Activated effector memory CD4-positive, alpha-beta T cell treated with Interleukin-2 at 50 U/mL for 16 hours (primary cell): ENCODE data around the gene GMDS.

Experiments used
- DNase-seq: peaks from one replicate; pipeline ENCODE4 v3.0.0-alpha.2; 2020

Gene GMDS

GRCh38 chr6:1787894-1788293, 457.5 kb downstream of the GMDS start:
- DNase-seq, result no peak

- no peak for DNase-seq
These were observed 458.7 kb downstream of the GMDS start for GRCh38 chr6:1786455-1787453.

GRCh38 chr6:1784422-1784884, 461.0 kb downstream of the GMDS start:
- no peak for DNase-seq

GRCh38 chr6:1781817-1782184, 463.6 kb downstream of the GMDS start:
- no peak for DNase-seq

- DNase-seq, result no peak
These were observed 464.1 kb downstream of the GMDS start for GRCh38 chr6:1781152-1781816.

- no peak for DNase-seq
These were observed 465.0 kb downstream of the GMDS start for GRCh38 chr6:1780251-1780867.

GRCh38 chr6:1778686-1779235, 466.6 kb downstream of the GMDS start:
- no peak for DNase-seq

- no peak for DNase-seq
These were observed 467.3 kb downstream of the GMDS start for GRCh38 chr6:1777921-1778685.

GRCh38 chr6:1775441-1775840, 470.0 kb downstream of the GMDS start:
- no peak for DNase-seq

- DNase-seq, result no peak
These were observed 471.0 kb downstream of the GMDS start for GRCh38 chr6:1774226-1774915.

GRCh38 chr6:1773700-1774099, 471.7 kb downstream of the GMDS start:
- no peak for DNase-seq

GRCh38 chr6:1770968-1771723, 474.3 kb downstream of the GMDS start:
- DNase-seq, result no peak

GRCh38 chr6:1770435-1770843, 475.0 kb downstream of the GMDS start:
- no peak for DNase-seq

- DNase-seq, result no peak
These were observed 477.7 kb downstream of the GMDS start for GRCh38 chr6:1767481-1768246.

- DNase-seq, result no peak
These were observed 478.8 kb downstream of the GMDS start for GRCh38 chr6:1766654-1767053.

GRCh38 chr6:1765160-1765903, 480.1 kb downstream of the GMDS start:
- DNase-seq, result no peak

GRCh38 chr6:1764397-1764987, 480.9 kb downstream of the GMDS start:
- DNase-seq, result no peak

GRCh38 chr6:1763404-1763803, 482.0 kb downstream of the GMDS start:
- no peak for DNase-seq

- DNase-seq, result no peak
These were observed 483.2 kb downstream of the GMDS start for GRCh38 chr6:1762203-1762602.
